HepG2 (cell line): ENCODE results near the gene CAPN15. TPM values are rescaled to one million over a fixed set of nuclear protein-coding genes. Genes with fewer than 3 reads are reported as not detected.
A peak's percentile ranks its signal among the peaks of the same experiment; 100 is the strongest.

ENCODE experiments used
- ATAC-seq: fragments of 200-7000 bp; cut with Tn5 transposase; 3 replicates; pipeline ENCODE4 v1.9.1; 2020; ENCODE audit warnings: mild to moderate bottlenecking, moderate library complexity
- BruUV-seq: library from RNA; stranded (reverse); fragments of 400-500 nt; replicated peaks from 2 replicates; lab custom pipeline; 2021; lab: Mats Ljungman, UMichigan
- CTCF ChIA-PET: fragments of 300-600 bp; formaldehyde crosslinking; extraction: SDS; loops from one replicate; lab custom pipeline; 2021; ENCODE audit warnings: low total read pairs, inconsistent platforms, low intra/inter-chr PET ratio; lab: Yijun Ruan, JAX
- POLR2A ChIA-PET: fragments of 350-600 bp; sonication (Branson Sonifier 250); formaldehyde crosslinking; loops from one replicate; lab custom pipeline; 2020; ENCODE audit warnings: antibody characterized with exemption, inconsistent platforms; lab: Yijun Ruan, JAX
- DNase-seq: peaks from one replicate; pipeline ENCODE4 v3.0.0-alpha.2; 2015; ENCODE audit warnings: low spot score
- FAIRE-seq: peaks from 3 replicates; lab custom pipeline; 2011; peaks lifted over from hg19 to GRCh38; lab: Jason Lieb, UNC
- H2AFZ ChIP-seq: one replicate; pipeline ENCODE4 v1.6.1; 2011; ENCODE audit warnings: low read length, inconsistent platforms
- H3K27ac ChIP-seq: fragments of 300-600 bp; 3 replicates; pipeline ENCODE4 v1.8.0; 2011; ENCODE audit warnings: mixed run types, mild to moderate bottlenecking, mixed read lengths, low read length, inconsistent platforms; ENCODE audit not compliant: insufficient read depth; ENCODE audit errors: extremely low read length
- H3K27me3 ChIP-seq, 2 experiments: fragments of 200-600 bp in 1 of 2; 2 replicates in 1 of 2; 3 replicates in 1 of 2; pipeline versions ENCODE4 v1.6.0 to v1.8.0; 2011; ENCODE audit warnings: low read length in 2 of 2, mild to moderate bottlenecking in 2 of 2, moderate library complexity in 2 of 2, inconsistent platforms in 1 of 2; ENCODE audit not compliant: insufficient read depth in 2 of 2, control insufficient read depth in 1 of 2
- H3K36me3 ChIP-seq, 2 experiments: fragments of 200-600 bp in 1 of 2; replicated peaks in 1 of 2; 2 replicates in 1 of 2; 3 replicates in 1 of 2; pipeline versions ENCODE4 v1.5.1 to v1.8.0; 2011; ENCODE audit warnings: low read length in 2 of 2, inconsistent platforms in 1 of 2; ENCODE audit not compliant: insufficient read depth in 2 of 2, control insufficient read depth in 1 of 2
- H3K4me1 ChIP-seq: 2 replicates; pipeline ENCODE4 v1.5.1; 2012; ENCODE audit warnings: low read length, inconsistent platforms; ENCODE audit not compliant: insufficient read depth
- H3K4me2 ChIP-seq: 2 replicates; pipeline ENCODE4 v1.6.0; 2011; ENCODE audit warnings: low read depth, low read length, inconsistent platforms
- H3K4me3 ChIP-seq, 3 experiments: fragments of 200-600 bp in 1 of 3; sonication (generic), shearing (Covaris generic) in 1 of 3; replicated peaks in 1 of 3; 2 replicates each; pipeline ENCODE4 v1.5.1; 2011 to 2016; ENCODE audit warnings: low read length in 3 of 3, inconsistent platforms in 2 of 3, low read depth in 2 of 3, mild to moderate bottlenecking in 2 of 3, control low read depth in 1 of 3, mixed read lengths in 1 of 3; ENCODE audit not compliant: insufficient read depth in 1 of 3
- H3K79me2 ChIP-seq: one replicate; pipeline ENCODE4 v1.6.1; 2011; ENCODE audit warnings: low read length, inconsistent platforms; ENCODE audit not compliant: insufficient read depth
- H3K9ac ChIP-seq: 2 replicates; pipeline ENCODE4 v1.6.0; 2011; ENCODE audit warnings: mild to moderate bottlenecking, low read depth, low read length, inconsistent platforms; ENCODE audit not compliant: insufficient read depth
- H3K9me3 ChIP-seq: 2 replicates; pipeline ENCODE4 v1.5.1; 2012; ENCODE audit warnings: mild to moderate bottlenecking, low read length
- H4K20me1 ChIP-seq: 2 replicates; pipeline ENCODE4 v1.6.0; 2011; ENCODE audit warnings: inconsistent platforms, mild to moderate bottlenecking, low read length, moderate library complexity; ENCODE audit not compliant: insufficient read depth
- ATAD3A ChIP-seq: sonication (generic); formaldehyde crosslinking; IDR thresholded peaks from 2 replicates; pipeline ENCODE4 v1.4.0; 2020; ENCODE audit warnings: missing genetic modification reagents
- CTCF ChIP-seq: sonication (generic); formaldehyde crosslinking; IDR thresholded peaks from 2 replicates; pipeline ENCODE4 v1.5.0; 2020; ENCODE audit warnings: mild to moderate bottlenecking, missing genetic modification reagents, moderate library complexity
- FOSL1 ChIP-seq: sonication (generic); formaldehyde crosslinking; IDR thresholded peaks from 2 replicates; pipeline ENCODE4 v1.9.0; 2021; ENCODE audit warnings: missing genetic modification reagents, borderline replicate concordance
- NFYC ChIP-seq: IDR thresholded peaks from 2 replicates; pipeline ENCODE4 v1.6.1; 2016; ENCODE audit warnings: missing genetic modification reagents, missing compliant biosample characterization
- POGZ ChIP-seq: sonication (generic); formaldehyde crosslinking; IDR thresholded peaks from 2 replicates; pipeline ENCODE4 v1.4.0; 2020; ENCODE audit warnings: mild to moderate bottlenecking, missing genetic modification reagents
- POLR2AphosphoS5 ChIP-seq: IDR thresholded peaks from 2 replicates; pipeline ENCODE4 v1.6.1; 2012; ENCODE audit warnings: low read depth, low read length
- SNAI1 ChIP-seq: sonication (generic); formaldehyde crosslinking; IDR thresholded peaks from 2 replicates; pipeline ENCODE4 v1.5.0; 2020; ENCODE audit warnings: mild to moderate bottlenecking, missing genetic modification reagents, borderline replicate concordance
- SPEN ChIP-seq: sonication (generic); formaldehyde crosslinking; IDR thresholded peaks from 2 replicates; pipeline ENCODE4 v1.5.1; 2020; ENCODE audit warnings: low read depth, mild to moderate bottlenecking, missing genetic modification reagents
- TFDP1 ChIP-seq: IDR thresholded peaks from 2 replicates; pipeline ENCODE4 v1.6.1; 2016; ENCODE audit warnings: missing compliant biosample characterization, missing genetic modification reagents, borderline replicate concordance
- ZFP36L2 ChIP-seq: sonication (generic); formaldehyde crosslinking; IDR thresholded peaks from 2 replicates; pipeline ENCODE4 v1.4.0; 2020; ENCODE audit warnings: missing genetic modification reagents
- ZNF274 ChIP-seq: sonication (generic); formaldehyde crosslinking; IDR thresholded peaks from 2 replicates; pipeline ENCODE4 v1.5.1; 2020; ENCODE audit warnings: mild to moderate bottlenecking, missing genetic modification reagents
- ZNF33B ChIP-seq: sonication (generic); formaldehyde crosslinking; IDR thresholded peaks from 2 replicates; pipeline ENCODE4 v1.5.1; 2020; ENCODE audit warnings: mild to moderate bottlenecking, missing genetic modification reagents
- ZNF552 ChIP-seq: sonication (generic); formaldehyde crosslinking; IDR thresholded peaks from 2 replicates; pipeline ENCODE4 v1.9.0; 2022; ENCODE audit warnings: missing genetic modification reagents, mild to moderate bottlenecking, borderline replicate concordance
- ZNF747 ChIP-seq: sonication (generic); formaldehyde crosslinking; IDR thresholded peaks from 2 replicates; pipeline ENCODE4 v1.8.1; 2023; ENCODE audit warnings: missing genetic modification reagents, mild to moderate bottlenecking, borderline replicate concordance
- WGBS: methylation state at CpG from one replicate; pipeline ENCODE4 v1.1.6; 2017; ENCODE audit warnings: low lambda C conversion rate; 5-methylcytosine and 5-hydroxymethylcytosine counted together
- in situ Hi-C: cut with HindIII; loops from 2 replicates; pipeline ENCODE4 v1.10.0; 2017; ENCODE audit warnings: low pct_unique_long_range_greater_than_20kb; ENCODE audit not compliant: extremely low pct_ligation_motif_present
- intact Hi-C: fragments of 100-400 bp; cut with micrococcal nuclease; formaldehyde crosslinking; loops from one replicate; pipeline ENCODE4 v1.10.0; 2022; ENCODE audit not compliant: unreplicated experiment
- polyA plus RNA-seq, 8 experiments: library from polyadenylated mRNA; depleted of rRNA in 3 of 8; stranded (reverse) in 7 of 8; unstranded in 1 of 8; fragments of >200 nt; fragmentation: Illumina TruSeq in 4 of 8; extraction: Trizol in 4 of 8; gene quantifications; 2 replicates each; pipeline versions ENCODE4 v1.2.1 to v1.2.3, GENCODE V29; 2011 to 2016; ENCODE audit warnings: low read depth in 4 of 8, missing spikeins in 1 of 8, mixed read lengths in 1 of 8; ENCODE audit not compliant: insufficient read depth in 1 of 8
- total RNA-seq, 5 experiments: library from RNA; depleted of rRNA; stranded (reverse); fragments of >200 nt; fragmentation: Illumina TruSeq; extraction: Trizol; gene quantifications; 2 replicates each; pipeline ENCODE4 v1.2.3, GENCODE V29; 2016; ENCODE audit warnings: low read depth in 1 of 5
- TF ChIP-seq, protein P1 (sequence below): sonication (generic); formaldehyde crosslinking; conservative IDR thresholded peaks from 2 replicates; pipeline ENCODE4 v1.4.0; 2020; ENCODE audit warnings: missing genetic modification reagents
- TF ChIP-seq, protein P2 (sequence below): sonication (generic); formaldehyde crosslinking; IDR thresholded peaks from 2 replicates; pipeline ENCODE4 v1.9.0; 2021; ENCODE audit warnings: missing genetic modification reagents, mild to moderate bottlenecking, borderline replicate concordance

The CAPN15 gene
- total and polyA plus RNA-seq, 2 of the 13 experiments (the other 11 are each of a cell fraction or from before 2014, with no cell fraction given): 14.9 to 24.5 TPM

DNA sequence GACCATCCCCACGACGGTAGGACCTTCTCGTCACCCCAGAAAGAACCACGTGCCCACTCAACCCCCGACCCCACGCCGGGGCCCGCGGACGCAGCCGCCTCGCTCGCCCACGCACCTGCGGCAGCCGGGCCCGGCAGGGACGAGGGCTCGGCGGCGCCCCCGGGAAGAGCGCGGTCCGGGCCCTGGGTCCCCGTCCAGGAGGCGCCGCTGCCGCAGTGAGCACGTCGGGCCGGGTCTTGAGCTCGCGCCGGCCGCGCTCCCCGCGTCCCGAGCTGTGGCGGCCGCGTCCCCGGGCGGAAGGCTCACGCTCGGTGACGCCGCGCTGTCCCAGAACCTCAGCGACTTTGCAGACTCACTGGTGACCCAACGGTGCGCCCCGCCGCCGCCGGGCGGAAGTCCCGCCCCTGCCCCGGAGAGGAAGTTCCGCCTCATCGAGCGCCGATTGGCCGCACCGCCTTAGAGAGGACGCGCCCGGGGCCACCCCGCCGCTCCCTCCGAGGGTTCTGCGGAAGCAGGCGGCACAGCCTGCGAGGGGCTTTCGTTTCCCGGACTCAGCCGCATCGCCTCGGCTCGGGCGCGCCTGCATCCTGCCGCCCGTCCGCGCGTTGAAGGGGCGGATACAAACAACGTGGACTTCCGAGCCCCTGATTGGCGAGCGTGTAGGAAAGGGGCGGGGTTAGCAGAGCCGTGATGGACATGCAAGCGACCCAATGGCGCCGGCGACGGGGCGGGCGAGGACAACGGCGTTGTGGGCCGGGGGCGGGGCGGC, 61.6 kb downstream of the CAPN15 start (continued):
- TF ChIP-seq, protein P1, sequence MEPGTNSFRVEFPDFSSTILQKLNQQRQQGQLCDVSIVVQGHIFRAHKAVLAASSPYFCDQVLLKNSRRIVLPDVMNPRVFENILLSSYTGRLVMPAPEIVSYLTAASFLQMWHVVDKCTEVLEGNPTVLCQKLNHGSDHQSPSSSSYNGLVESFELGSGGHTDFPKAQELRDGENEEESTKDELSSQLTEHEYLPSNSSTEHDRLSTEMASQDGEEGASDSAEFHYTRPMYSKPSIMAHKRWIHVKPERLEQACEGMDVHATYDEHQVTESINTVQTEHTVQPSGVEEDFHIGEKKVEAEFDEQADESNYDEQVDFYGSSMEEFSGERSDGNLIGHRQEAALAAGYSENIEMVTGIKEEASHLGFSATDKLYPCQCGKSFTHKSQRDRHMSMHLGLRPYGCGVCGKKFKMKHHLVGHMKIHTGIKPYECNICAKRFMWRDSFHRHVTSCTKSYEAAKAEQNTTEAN: 0 out of 2 replicates have a peak, but pooled peaks have one; percentile 56
- 0 out of 2 replicates have a peak, but pooled peaks have one; percentile 55 for TF ChIP-seq SNAI1 (CRISPR knock-in tag)
- peak; percentile 75; the same call in 1 of the 2 replicates for TF ChIP-seq ZNF33B (CRISPR knock-in tag)
- TF ChIP-seq POGZ (CRISPR knock-in tag): peak; percentile 50
- TF ChIP-seq ZNF552 (CRISPR knock-in tag): 0 out of 2 replicates have a peak, but pooled peaks have one; percentile 14
- TF ChIP-seq SPEN (CRISPR knock-in tag): peak; percentile 43; the same call in 1 of the 2 replicates

GRCh38 chr16:589658-590187, 62.2 kb downstream of the CAPN15 start, which contains the start of gene RAB40C:
RAB40C (plus strand) TSS chr16:590066; CDS start chr16:590292, 226 bp downstream.
- FAIRE-seq: peak; percentile 23
- peaks cover 68% of the 10 kb centered on the region for H3K4me1 ChIP-seq
- TF ChIP-seq CTCF (CRISPR knock-in tag) (peak; percentile 50), ATAD3A (CRISPR knock-in tag) (no peak), ZNF274 (peak; percentile 61; the same call in 1 of the 2 replicates), NFYC (CRISPR knock-in tag) (peak; percentile 81), POLR2AphosphoS5 (peak; percentile 63), FOSL1 (CRISPR knock-in tag) (no peak), ZNF747 (CRISPR knock-in tag) (no peak), ZFP36L2 (no peak), TFDP1 (CRISPR knock-in tag) (no peak)
- TF ChIP-seq, protein P2, sequence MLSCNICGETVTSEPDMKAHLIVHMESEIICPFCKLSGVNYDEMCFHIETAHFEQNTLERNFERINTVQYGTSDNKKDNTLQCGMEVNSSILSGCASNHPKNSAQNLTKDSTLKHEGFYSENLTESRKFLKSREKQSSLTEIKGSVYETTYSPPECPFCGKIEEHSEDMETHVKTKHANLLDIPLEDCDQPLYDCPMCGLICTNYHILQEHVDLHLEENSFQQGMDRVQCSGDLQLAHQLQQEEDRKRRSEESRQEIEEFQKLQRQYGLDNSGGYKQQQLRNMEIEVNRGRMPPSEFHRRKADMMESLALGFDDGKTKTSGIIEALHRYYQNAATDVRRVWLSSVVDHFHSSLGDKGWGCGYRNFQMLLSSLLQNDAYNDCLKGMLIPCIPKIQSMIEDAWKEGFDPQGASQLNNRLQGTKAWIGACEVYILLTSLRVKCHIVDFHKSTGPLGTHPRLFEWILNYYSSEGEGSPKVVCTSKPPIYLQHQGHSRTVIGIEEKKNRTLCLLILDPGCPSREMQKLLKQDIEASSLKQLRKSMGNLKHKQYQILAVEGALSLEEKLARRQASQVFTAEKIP: no peak

More at GRCh38 chr16:589658-590187, 62.2 kb downstream of the CAPN15 start, which contains the start of gene RAB40C:
- peak within 1 kb of the TSS; percentile 97 for H3K9ac ChIP-seq
- no TSS peak for BruUV-seq
- ATAC-seq (peak; percentile 79), DNase-seq (peak; percentile 93)
- peak within 1 kb of the TSS; percentile 99 for H3K27ac ChIP-seq
- in situ Hi-C loops (no loop called here), intact Hi-C loops (loop anchor here (10.0 kb wide), 1 partner anchor 55 kb away; the partner anchor contains the start of genes MCRIP2 and WDR90)
- POLR2A ChIA-PET: no interaction called here
- peaks cover 44% of the 10 kb centered on the region for H3K79me2 ChIP-seq
- no peak within 1 kb of the TSS for H2AFZ ChIP-seq
- 0% methylated on average over 15 of the region's 67 CpGs for WGBS
- CTCF ChIA-PET: no interaction called here
- H3K4me2 ChIP-seq: peak within 1 kb of the TSS; percentile 95
- H3K4me3 ChIP-seq: peak within 1 kb of the TSS; percentile 94 to 96 (median 96)
- no peaks in the 10 kb centered on the region for H3K9me3 ChIP-seq
- peaks cover 14% of the 10 kb centered on the region; the same call in 1 of the 2 replicates for H4K20me1 ChIP-seq
- H3K27me3 ChIP-seq: no peaks in the 10 kb centered on the region
- 0 out of 5 replicates have a peak, but pooled peaks cover 0 to 3% of the 10 kb centered on the region in 2 experiments for H3K36me3 ChIP-seq
